Skin epidermis (tissue), 12 donors: ENCODE results near the gene DHX35.

ENCODE experiments used
- H3K27ac ChIP-seq, 21 experiments: fragments of 200-600 bp; sonication (generic) in 11 of 21; one replicate each; pipeline ENCODE4 v1.5.0; 2020; ENCODE audit warnings: mild to moderate bottlenecking in 3 of 21, inconsistent platforms in 2 of 21, moderate library complexity in 2 of 21
- H3K4me3 ChIP-seq, 7 experiments: fragments of 200-600 bp; sonication (generic) in 2 of 7; one replicate each; pipeline ENCODE4 v1.5.0; 2020; ENCODE audit warnings: inconsistent platforms in 2 of 7, mild to moderate bottlenecking in 2 of 7, moderate library complexity in 1 of 7

DHX35 gene

GRCh38 chr20:39082622-39083398, 120.7 kb downstream of the DHX35 start:
- Histone ChIP-seq H3K27ac (no peak overlapping the region), H3K4me3 (no peak overlapping the region)

DNA sequence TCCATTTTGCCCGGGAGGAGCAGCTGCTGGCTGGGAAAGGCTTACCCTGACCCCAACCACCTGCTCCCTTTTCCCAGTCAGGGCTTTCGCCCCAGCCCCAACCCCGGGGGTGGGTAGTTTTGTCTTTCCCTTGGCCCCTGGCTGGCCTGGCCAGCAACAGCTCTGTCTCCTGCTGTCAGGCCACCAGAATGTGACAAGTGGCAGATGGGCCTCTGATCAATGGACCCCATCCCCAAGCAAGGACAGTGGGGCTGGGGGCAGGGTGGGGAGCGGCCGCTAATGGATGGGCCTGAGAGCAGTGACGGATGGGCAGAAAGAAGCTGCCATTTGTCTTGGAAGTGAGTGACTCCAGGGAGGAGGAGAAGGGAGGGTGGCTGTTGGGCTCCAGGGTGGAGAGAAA, 121.6 kb downstream of the DHX35 start:
- no peak overlapping the region for H3K27ac ChIP-seq
- H3K4me3 ChIP-seq, result no peak overlapping the region

- H3K4me3 ChIP-seq, result no peak overlapping the region
- no peak overlapping the region for H3K27ac ChIP-seq
Measured at GRCh38 chr20:39089029-39089428, 126.9 kb downstream of the DHX35 start.
